Renal cortical epithelial cell (primary cell): ENCODE data around the gene GUCY1A1. TPM values are rescaled to one million over a fixed set of nuclear protein-coding genes. Genes with fewer than 3 reads are reported as not detected.
A peak's percentile ranks its signal among the peaks of the same experiment; 100 is the strongest.

ENCODE experiments used
- DNase-seq: peaks from one replicate; pipeline ENCODE4 v3.0.0-alpha.2; 2011; ENCODE audit warnings: low read depth
- total RNA-seq: library from RNA; depleted of rRNA; stranded (reverse); fragments of >200 nt; gene quantifications from 2 replicates; pipeline ENCODE4 v1.2.3, GENCODE V29; 2014

Gene GUCY1A1
- total RNA-seq, 1 donor from 2014 or later = 59.1 TPM

DNA sequence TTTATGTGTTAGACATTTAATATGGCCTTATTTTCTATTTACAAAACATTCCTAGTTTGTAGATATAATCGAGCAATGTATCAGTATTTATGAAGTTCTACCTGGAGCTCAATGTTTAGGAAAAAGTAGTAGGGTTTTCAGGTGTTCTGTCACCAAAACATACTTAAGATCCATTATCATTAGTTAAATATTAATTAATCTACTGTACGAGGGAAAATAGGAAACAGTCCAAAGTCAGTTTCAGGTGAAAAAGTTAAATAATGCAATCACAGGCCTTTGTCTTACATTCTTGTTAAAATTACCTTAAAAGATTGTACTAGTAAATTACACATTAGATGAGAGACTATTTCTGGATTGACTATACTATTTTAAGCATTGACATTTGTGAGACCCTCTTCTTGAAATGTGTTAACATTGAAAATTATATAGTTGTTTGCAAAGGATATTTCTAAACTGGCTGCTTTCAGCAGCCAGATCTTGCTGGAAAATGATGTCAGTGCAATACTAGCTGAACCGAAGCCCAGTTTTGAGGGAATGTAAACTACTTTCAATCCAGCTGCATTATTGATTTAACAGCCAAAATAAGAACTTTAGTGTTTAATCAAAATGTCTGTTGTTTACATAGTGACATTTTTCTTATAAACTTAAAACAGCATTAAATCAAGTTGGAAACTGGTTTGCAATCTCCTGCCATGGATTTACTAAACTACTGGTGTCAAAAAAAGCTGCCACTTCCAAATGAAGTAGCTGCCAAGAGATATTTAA is 111.5 kb downstream of the GUCY1A1 start:
- DNase-seq = no peak

DNA sequence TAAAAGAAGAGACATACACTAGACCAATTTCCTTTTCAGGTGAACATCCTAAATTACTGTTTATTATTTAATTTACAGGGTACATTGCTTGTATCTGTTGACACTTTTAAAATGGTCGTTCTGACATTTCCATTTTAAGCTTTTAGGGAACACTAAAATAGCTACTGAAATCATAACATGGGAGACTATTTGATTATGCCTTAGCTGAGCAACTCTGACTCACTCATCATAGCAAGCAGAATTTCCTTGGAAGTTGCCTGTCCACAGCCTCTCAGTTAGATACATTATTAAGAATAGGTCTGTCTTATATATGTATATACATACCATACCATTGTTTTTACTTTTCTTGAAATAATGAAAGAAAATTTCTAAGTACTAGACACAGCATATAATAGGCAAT is 114.1 kb downstream of the GUCY1A1 start:
- peak; percentile 41 for DNase-seq

DNA sequence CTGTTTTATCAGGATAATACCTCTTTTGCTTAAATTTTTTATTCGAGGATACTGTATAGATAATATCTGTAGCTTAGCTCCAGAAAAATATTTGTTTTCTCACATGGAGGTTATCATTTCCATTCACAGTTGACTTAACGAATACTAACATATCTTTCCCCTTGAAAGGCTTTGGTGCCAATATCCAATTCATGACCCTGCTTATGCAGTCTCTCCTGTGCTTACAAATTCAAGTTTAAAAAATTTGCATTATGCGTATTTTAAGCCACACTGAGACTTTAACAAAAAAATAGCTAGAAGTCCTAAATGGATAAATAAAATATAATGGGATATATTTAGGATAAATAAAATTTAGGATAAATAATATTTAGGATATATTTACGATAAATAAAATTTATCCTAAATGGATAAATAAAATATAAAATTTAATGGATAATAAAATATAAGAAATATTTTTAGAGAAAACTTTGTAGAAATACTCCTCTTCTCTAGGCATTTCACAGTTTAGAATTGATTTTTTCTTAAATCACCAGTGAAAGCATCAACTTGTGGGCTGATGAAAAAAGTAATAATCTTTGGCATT is 114.7 kb downstream of the GUCY1A1 start:
- DNase-seq = no peak

Other genes starting within 250 kb of the GUCY1A1 start
- 8.2 and 54.1 TPM in 2 replicates for gene GUCY1B1, start 92.2 kb downstream of the GUCY1A1 start, total RNA-seq
- gene ASIC5, start 199.4 kb downstream of the GUCY1A1 start, total RNA-seq = not detected in 2 replicates
- gene TDO2, start 236.8 kb downstream of the GUCY1A1 start, total RNA-seq = 0.05 TPM in 1 of 2 replicates, not detected in the other